DMS 273 treated with DMSO at 0.1 percent for 48 hours (cell line): ENCODE data around the gene BACH2.
A peak's percentile ranks its signal among the peaks of the same experiment; 100 is the strongest.
"Not testable (repeated sequence)": the region's sequence is repeated elsewhere in the genome, so short reads cannot be mapped to it uniquely, and the experiment has no call there.

Experiments
- DNase-seq: peaks from one replicate; lab custom pipeline; 2025; lab: John Stamatoyannopoulos, UW

BACH2 gene

DNA sequence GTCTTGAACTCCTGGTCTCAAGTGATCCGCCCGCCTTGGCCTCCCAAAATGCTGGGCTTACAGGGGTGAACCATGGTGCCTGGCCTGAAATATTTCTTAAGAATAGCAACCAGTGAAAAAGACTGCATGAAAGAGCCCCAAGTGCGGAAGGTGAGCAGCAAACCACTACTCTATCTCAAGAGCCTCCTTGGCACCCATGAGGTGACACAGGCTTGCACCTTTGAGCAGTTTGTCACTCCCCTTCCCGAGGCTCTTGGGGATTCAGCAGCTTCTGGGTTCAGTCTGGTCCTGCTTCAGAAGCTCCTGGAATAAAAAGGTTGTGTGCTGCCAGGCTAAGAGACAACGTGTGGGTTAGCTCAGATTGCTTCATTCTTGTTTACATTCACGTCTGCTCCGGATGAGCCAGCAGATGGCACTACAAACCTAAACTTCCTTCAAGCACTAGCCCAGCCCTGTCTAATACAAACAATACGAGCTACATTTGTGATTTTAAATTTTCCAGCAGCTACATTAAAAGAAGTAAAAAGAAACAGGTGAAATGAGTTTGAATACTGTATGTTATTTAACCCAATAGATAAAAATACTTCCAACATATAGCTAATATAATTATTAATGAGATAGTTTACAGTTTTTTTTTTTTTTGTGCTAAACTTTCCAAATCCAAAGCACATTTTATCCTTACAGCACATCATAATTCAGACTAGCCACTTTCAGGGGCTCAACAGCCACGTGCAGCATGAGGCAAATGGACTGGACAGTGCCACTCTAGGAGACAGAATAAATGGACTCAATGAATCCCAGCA lies 356.2 kb downstream of the BACH2 start:
- DNase-seq = peak; percentile 66

DNA sequence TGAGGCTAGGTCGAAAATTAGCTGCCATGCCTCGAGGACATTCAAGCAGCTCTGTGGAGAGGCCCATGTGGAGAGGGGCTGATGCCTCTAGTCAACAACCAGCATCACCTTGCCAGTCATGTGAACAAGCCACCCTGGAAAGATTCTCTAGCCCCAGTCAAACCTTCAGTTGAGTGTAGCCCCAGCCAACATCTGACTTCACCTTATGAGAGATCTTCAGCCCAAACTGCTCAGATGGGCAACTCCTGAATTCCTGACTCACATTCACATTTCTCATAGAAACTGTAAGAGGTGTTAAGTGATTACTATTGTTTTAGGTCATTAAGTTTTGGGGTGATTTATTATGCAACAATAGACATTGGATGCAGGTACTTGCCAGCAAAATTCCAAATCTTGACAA lies 357.5 kb downstream of the BACH2 start:
- DNase-seq = no peak

DNA sequence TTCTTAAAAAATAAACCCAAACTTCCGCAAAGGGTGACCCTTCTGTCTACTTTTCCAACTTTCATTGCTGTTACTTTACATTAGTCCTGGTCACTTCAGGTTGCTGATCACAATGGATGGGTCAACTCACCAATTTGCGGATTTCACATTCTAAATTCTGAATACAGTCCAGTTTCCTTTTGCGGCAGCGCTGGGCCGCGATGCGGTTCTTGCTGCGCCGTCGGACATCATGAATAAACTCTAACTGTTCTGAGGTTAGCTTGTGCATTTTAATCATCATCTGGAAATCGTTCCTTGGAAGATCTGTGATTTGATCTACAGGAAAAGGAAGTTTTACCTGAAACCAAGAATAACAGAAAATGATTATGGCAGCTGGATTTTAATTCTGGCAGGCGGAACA lies 358.6 kb downstream of the BACH2 start:
- DNase-seq = no peak

DNA sequence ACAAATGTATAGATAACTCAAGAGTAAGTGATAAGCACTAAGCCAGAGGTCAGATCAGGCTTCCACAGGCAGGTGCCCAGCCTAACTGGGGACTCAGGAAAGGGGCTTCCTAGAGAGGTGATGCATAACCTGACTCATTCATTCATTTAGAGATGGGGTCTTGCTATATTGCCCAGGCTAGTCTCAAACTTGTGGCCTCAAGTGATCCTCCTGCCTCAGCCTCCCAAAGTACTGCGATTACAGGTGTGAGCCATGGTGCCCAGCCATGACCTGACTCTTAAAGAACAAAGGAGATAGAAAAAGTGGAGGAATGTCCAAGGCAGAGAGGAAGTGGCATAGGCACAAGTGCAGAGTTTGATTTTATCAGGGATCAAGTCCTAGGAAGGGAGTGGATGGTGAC lies 360.5 kb downstream of the BACH2 start:
- DNase-seq = no peak

DNA sequence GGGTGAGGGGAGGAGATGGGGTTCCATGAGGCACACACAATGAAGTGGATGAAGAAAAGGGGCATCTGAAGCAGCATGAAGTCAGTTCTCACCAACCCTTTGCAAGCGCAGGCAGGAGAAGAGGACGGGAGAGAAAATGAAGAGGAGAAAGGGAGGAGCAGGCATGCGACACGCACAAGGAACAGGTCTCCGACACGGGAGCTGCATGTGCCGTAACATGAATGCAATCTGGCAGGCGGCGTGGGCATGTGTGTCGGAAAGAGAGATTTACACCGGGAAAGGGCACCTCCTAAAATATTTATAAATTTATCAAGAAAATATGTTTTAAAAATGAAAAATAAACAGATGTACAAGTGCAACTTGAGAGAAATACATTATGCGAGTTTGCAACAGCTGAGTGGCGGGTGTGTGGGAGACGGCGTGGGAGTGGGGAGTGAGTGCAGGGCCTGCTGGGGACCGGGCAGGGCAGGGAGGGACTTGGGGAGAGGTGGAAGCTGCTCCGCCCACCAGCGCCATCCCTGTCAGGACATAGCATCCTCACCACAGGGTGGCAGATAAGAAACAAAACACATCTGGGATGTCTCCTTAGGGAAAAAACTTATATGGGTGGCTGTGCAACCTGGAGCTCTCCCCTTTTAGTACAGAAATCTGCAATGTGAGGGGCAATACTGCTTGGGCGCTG lies 361.8 kb downstream of the BACH2 start:
- DNase-seq = no peak

DNA sequence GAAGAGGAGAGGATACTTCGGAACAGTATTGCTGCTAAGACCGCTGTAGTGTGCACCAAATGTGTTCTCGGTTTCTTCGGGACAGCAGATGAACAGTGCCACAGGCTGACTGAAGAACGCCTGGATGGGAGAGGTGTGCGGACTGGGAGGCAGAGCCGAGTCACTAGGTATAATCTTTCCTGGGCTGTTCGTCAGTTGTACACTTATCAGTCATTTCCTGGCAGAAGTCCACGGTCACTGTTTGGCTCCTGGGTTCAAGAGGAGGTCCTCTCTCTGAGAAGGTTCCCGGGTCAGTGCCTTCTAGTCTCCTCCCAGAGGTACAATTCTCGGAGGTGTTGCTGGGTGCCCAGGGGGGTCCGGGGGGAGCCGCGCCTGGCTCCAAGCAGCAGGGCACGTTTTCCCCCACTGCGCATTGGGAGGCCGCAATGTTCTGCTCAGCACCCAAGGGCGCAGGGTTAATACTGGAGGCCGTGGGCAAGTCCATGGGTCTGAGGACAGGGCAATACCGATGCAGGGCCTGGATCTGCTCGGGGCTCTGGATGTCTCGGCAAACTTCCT lies 364.3 kb downstream of the BACH2 start:
- DNase-seq = no peak

DNA sequence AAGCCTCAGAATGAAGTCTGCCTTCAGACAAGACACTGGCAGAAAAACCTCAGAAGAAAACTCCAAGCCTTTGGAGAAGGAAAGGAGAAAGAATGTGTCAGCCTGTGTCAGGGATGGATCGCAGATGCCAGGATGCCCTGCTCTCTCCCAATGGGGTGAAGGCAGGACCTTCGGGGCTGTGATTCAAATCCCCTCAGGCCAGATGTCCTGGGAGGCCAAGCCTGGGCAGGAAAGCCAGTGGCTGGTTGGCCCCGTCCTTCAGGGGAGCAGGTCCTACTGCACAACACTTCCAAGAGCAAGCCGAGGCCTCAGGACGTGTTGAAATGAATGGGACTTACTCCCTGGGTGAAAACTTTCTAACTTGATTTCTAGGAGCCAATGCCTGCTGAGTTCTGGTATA lies 365.9 kb downstream of the BACH2 start:
- DNase-seq = no peak

DNA sequence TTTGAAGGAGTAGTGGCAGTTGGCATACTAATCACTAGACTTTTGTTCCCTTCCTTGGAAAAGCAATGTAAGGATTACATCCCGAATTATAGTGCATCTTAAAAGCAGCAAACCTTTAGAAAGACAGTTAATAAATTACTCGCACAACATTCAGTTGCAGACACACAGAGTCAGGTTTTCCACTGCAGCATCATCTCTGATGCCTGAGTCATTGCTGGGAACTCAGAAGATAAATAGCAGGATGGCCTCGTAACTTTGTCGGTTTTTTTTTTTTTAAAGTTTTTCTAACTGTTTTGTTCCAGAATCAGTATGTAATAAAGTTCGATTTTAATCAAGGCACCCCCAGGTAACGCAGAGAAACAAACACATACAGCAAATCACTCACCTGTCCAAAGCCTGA lies 368.0 kb downstream of the BACH2 start:
- no peak for DNase-seq

DNA sequence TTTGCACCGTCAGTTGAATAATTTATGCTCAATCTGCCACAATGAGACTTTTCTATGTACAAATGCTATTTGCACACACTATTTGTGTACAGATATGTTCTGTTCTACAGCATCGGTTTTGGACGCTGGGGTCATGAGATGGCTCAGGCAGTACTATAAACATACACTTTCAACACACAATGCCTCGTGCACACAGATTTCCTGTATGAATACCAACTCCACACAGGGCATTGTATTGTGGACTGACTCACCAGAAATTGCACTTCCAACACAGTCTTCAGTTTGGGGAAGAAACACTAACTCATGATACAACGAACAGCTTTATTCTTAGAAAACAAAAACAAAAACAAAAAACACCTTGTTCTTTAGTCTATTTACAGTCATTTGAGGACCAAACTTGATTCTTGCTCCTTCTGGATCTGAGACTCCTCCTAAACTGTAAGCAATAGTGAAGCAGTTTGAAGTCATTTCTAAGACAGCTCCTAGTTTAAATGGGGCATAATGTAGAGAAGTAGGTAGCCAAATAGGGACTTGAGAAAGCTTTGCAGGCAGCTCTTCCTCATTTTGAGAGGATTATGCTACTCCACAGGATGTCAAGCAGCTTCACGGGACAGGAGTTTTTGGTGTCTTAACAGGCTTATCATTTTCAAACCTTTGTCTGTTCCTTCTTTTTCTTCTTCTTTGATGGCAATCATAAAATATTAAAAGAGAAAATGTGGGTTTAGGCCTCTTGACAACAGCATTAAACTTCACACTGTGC lies 368.7 kb downstream of the BACH2 start:
- no peak for DNase-seq

DNA sequence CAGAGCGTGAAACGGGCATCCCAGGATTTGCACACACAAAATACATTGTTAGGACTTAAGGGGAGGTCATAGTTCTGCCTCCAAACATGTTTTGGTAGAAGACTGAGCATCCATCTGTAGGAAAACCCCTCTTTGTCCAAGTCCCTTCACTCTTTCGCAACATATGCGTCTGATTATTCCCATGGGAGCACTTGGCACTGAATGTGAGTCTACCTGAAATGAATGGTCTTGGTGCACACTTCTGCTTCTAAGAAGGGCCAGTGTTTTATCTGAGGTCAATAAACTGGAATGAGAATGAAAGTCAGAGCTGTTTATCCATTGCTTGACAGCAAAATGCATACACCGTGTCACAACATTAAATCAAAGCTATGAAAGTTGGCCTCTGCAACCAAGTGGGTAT lies 369.4 kb downstream of the BACH2 start:
- DNase-seq = no peak

DNA sequence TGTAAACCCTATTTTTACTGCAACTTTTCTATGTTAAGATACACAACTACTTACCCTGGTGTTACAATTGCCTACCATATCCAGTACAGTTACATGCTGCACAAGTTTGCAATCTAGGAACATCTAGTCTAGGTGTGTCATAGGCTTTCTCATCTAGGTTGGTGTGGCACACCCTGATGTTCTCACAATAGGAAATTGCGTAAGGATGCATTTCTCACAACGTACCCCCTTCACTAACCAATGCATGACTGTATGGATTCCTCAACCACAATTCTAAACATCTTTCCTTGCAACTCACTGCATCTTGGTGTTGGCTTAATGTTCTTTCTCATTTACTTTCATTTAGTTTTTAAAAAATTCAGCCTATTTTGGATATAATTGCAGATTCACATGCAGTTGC lies 370.8 kb downstream of the BACH2 start:
- no peak for DNase-seq

DNA sequence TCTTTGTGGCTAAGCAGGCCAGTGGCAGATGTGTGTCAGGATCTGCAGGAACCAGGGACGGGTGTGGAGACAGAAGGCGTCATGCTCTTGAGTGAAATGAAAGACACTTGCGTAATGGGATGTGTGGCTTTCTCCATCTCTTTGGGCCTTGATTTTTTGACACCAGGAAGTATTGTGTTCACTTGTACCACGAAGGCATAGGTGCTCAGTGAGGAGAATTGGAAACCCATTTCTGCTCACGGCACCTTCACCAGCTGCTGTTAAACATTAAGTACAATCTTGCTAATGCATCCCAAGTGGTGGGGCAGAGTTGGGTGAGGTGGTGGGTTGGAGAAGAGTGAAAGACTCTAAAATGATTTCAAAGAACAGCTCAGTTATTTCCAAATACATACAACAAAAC lies 372.4 kb downstream of the BACH2 start:
- no peak for DNase-seq

DNA sequence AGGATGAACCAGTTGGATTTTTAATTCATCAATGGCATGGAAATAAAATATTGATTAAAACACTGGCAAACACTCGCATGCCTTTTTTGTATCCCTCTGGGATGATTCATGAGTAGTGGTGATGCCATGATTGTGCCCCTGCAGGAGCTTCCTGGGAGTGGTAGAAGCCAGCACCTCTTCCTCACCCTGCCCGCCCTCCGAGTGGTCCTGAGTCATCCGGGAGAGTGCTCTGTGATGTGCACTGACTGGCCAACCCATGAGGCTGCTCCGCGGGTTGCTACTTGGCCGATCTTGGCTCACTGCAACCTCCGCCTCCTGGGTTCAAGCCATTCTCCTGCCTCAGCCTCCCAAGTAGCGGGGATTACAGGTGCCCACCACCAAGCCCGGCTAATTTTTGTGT lies 375.0 kb downstream of the BACH2 start:
- no peak for DNase-seq

DNA sequence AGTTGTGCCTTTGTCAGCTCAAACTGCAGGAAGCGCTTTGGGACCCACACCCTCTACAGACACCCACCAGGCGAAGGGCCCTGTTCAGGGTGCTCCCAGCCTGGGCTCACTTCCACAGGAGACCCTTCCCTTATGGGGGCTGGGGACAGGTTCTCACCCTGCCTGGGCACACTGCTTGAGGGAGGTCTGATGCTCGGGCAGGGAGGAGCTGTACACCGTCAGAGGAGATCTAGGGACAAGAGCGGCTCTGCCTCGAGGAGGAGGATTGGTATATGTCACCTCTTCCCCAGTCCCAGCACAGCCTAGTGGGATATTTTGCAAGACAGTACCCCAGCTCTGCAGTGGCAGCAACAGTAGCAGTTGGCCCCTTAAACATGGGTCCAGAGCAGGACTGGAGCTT lies 375.4 kb downstream of the BACH2 start:
- no peak for DNase-seq

DNA sequence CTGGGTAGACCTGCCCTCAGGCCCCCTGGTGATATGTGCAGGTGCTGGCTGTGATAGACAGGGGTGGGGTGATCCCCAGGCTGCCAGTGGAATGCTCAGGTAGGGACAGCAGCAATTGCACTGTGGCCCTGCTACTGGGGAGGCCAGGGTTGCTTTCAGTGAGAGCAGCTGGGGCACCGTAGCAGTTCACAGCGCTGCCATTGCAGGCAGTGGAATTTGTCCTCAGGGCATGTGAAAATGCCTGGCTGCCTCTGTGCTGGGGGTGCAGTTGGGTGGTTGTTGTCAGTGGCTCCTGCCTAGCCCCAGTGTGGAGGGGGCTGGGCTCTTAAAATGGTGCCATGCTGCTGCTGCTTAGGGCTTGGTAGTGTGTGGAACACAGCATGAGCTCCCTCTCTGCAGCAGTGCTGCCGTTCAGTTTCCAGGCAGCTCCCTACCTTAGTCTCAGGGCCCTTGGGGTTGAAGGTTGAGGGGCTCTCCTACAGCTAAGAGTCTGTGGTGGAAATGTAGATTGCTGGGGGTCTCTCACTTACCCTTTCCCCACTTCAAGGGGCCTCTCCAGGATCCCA lies 378.8 kb downstream of the BACH2 start:
- DNase-seq = no peak

DNA sequence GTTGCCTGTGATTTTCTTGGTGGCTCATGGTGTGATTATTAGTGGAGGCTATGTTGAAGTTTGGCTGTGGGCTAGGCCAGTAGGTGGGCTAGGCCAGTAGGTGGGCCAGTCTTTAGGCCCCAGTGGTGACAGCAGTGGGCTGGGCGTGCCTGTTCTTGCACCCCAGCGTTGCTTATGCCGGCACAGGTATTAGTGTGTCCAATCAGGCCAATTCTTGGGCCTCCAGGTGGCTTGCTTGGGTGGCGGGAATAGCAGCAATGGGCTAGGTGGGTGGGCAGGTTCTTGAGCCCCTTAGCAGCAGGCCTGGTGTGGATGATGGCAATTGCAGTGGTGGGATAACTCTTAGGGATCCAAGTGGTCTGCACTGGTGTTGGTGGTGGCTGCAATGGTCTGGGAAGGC lies 379.4 kb downstream of the BACH2 start:
- no peak for DNase-seq

DNA sequence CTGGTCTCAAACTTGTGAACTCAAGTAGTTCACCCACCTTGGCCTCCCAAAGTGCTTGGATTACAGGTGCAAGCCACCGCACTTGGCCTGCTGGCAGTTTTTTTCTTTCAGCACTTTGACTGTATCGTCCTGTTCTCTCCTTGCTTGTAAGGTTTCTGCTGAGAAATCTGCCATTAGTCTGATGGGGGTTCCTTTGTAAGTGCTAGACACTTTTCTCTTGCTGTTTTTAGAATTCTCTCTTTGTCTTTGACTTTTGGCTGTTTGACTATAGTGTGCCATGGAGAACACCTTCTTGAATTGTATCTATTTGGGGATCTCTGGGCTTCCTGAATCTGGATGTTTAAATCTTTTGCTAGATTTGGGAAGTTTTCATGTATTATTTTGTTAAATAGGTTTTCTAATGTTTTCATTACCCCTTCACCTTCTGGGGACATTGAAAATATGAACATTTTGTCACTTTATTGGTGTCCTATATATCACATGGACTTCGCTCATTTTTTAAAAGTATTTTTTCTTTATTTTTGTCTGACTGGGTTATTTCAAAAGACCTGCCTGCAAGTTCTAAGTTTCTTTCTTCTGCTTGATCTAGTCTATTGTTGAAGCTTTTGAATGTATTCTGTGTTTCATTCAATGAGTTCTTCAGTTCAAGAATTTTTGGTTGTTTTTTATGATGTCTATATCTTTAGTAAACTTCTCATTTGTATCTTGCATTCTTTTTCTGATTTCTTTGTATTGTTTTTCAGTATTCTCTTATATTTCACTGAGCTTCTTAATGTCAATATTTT lies 380.3 kb downstream of the BACH2 start:
- DNase-seq = no peak

DNA sequence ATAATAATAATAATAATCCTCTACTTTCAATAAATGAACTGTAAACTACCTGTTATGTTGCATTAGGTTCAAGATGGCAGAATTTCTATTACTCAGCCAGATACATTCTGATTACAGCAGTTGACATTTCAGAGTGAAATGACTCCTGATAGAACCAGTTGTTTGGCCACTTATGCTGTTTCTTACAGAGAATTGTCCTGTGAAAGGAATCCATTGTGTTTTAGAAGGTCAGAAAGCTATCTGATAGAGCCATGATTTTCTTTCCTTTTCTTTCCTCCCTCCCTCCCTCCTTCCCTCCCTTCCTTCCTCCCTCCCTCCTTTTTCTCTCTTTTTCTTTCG lies 385.8 kb downstream of the BACH2 start:
- no peak for DNase-seq

DNA sequence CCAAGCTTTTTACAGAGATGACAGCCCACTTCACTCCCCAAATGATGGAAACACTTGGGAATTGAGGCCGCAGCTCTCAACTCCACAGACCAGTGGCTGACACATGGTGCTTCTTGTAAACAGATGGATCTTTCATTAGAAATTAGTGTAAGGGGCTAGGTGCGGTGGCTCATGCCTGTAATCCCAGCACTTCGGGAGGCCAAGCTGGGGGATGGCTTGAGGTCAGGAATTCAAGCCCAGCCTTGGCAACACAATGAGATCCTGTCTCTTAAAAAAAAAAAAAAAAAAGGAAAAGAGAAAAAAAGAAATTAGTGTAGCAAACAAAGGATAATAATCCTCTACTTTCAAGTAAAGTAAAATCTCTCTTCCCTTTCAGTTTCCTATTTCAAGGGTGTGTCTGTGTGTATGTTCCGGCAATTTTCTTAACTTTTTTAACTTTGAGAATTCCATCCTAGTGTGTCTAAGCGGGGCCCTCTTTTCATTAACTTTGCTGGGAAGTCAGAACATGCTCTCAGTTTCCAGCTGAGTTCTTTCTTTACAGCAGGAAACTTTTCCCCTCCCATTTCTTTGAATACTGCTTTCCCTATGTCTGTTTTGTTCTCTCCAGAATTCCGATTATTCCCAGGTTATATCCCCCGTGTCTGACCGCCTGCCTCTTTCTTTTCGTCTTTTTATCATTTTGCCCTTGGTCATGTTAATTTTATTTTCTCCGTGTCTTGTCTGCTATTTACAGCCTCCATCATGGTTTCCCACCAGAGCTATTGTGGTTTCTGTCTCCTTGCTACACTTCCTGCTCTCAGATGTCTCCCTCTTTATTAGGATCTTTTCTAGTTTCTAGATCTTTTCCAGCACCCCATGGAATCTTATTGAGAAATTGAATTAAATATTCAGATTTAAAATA lies 386.4 kb downstream of the BACH2 start:
- DNase-seq = not testable (repeated sequence)

DNA sequence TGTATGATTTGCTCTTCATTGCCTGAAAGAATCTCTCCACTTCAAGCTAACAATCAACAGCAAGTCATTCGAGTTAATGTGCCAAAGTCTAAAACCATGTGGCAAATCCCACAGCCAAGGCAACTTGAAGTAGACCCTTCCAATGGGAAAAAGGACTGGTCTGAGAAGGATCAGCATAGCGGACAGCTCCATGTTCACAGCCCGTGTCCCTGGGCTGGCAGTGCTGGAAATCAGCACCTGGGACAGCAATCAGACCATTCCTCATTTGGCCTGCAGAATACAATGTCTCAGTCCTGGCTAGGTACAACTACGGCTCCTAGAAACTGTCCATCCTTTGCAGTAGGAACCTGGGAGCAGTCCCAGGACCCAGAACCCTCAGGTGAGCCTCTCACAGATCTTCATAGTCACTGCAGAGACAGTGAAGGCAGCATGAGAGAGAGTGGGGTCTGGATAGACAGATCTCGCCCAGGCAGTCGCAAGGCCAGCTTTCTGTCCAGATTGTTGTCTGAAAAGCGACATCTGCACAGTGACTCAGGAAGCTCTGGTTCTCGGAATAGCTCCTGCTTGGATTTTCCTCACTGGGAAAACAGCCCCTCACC lies 401.3 kb downstream of the BACH2 start:
- DNase-seq = no peak
